ENCODE results near the gene CLMP.
A peak's percentile ranks its signal among the peaks of the same experiment; 100 is the strongest.

The CLMP gene

GRCh38 chr11:123086305-123086704 lies 108.7 kb downstream of the CLMP start:
- TF ChIP-seq JUND (IDR thresholded peaks at IDR 0.05; ENCODE audit: low read depth) = no peak
- DNase-seq (ENCODE audit: low read depth in 1 of 2, low spot score in 1 of 2) = no peak
- in situ Hi-C loops (cut with HindIII; ENCODE audit: low pct_unique_long_range_greater_than_20kb, low sequenced_read_pairs) = no loop called here

DNA sequence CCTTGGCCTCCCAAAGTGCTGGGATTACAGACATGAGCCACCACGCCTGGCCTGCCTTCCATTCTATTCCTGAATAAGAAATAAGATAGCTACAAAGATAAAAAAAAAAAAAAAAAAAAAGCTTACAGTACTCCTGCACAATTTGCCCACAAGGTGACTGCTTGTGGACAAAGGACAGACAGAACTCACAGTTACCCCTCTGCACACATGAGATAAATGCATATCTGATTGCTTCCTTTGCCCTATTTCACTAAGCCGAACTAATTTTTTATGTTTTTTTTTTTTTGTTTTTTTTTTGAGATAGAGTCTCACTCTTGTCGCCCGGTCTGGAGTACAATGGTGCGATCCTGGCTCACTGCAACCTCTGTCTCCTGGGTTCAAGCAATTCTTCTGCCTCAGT lies 109.6 kb downstream of the CLMP start:
- DNase-seq (ENCODE audit: low read depth in 1 of 2, low spot score in 1 of 2) = no peak
- in situ Hi-C loops (cut with HindIII; ENCODE audit: low pct_unique_long_range_greater_than_20kb, low sequenced_read_pairs) = no loop called here
- TF ChIP-seq JUND (IDR thresholded peaks at IDR 0.05; ENCODE audit: low read depth) = no peak

- no peak for DNase-seq (ENCODE audit: low read depth in 1 of 2, low spot score in 1 of 2)
- TF ChIP-seq JUND (IDR thresholded peaks at IDR 0.05; ENCODE audit: low read depth) = no peak
- in situ Hi-C loops (cut with HindIII; ENCODE audit: low pct_unique_long_range_greater_than_20kb, low sequenced_read_pairs) = no loop called here
These were observed 110.6 kb downstream of the CLMP start for GRCh38 chr11:123084454-123084853.

DNA sequence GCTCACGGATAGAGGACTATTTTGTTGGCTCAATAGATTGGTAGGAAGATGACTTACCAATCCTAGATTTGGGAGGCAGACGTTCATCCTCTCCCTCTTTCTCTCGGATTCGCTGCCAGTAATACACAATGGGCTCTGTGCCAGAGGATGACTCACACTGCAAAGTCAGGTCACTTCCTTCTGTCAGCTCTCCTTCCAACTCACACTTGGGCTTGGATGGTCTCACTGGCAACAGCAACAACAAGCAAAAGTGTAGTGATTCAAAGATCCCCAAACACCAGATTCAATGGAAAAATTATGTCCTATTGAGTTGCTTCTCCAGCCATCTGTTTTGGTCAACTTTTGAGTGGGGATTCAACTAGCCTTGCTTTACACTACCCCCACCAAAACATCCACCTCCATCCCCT lies 111.4 kb downstream of the CLMP start:
- TF ChIP-seq JUND (IDR thresholded peaks at IDR 0.05; ENCODE audit: low read depth) = peak; percentile 82; the same call in 1 of the 2 replicates
- in situ Hi-C loops (cut with HindIII; ENCODE audit: low pct_unique_long_range_greater_than_20kb, low sequenced_read_pairs) = no loop called here
- peak in 1 of 2 experiments; percentile 92 for DNase-seq (ENCODE audit: low read depth in 1 of 2, low spot score in 1 of 2)

DNA sequence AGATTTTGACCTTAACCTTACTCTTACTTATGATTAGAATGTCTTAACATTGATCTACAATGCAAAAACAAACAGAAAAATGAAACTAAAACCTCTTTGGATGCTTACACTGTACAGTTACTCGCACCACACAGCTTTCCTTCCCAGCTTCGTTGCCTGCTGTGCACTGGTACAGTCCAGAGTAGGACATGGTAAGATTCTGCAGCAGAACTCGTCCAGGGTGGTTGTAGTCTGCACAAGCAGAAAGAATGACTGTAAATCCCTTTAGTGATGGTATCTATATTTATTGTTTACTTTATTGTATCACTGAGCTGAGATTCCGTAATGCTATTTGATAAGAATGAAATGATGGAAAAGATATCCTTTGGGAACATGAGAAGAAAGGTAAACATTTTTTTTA lies 112.1 kb downstream of the CLMP start:
- peak in 1 of 2 experiments; percentile 58 for DNase-seq (ENCODE audit: low read depth in 1 of 2, low spot score in 1 of 2)
- TF ChIP-seq JUND (IDR thresholded peaks at IDR 0.05; ENCODE audit: low read depth) = no peak
- in situ Hi-C loops (cut with HindIII; ENCODE audit: low pct_unique_long_range_greater_than_20kb, low sequenced_read_pairs) = no loop called here

- no peak for TF ChIP-seq JUND (IDR thresholded peaks at IDR 0.05; ENCODE audit: low read depth)
- in situ Hi-C loops (cut with HindIII; ENCODE audit: low pct_unique_long_range_greater_than_20kb, low sequenced_read_pairs) = no loop called here
- no peak for DNase-seq (ENCODE audit: low read depth in 1 of 2, low spot score in 1 of 2)
These were observed 115.0 kb downstream of the CLMP start for GRCh38 chr11:123080015-123080414.

DNA sequence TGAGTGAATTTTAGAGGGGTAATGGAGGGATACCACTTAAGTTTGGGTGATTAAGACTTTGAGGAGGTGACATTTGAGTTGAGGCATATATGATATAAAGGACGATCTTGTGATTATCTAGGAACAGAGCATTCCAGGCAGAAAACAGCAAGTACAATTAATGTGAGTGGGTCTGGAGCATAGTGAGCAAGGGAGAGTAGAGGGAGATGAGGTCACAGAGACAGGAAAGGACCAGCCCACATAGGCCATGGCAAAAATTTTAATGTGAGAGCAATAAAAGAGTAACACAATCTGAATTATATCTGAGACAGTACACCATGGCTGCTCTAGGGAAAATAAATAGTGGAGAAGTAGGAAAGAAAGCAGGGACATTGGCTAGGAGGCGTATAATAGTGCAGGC lies 118.6 kb downstream of the CLMP start:
- no peak for DNase-seq (ENCODE audit: low read depth in 1 of 2, low spot score in 1 of 2)
- TF ChIP-seq JUND (IDR thresholded peaks at IDR 0.05; ENCODE audit: low read depth) = no peak
- in situ Hi-C loops (cut with HindIII; ENCODE audit: low pct_unique_long_range_greater_than_20kb, low sequenced_read_pairs) = no loop called here

GRCh38 chr11:123073343-123074057 lies 121.5 kb downstream of the CLMP start:
- DNase-seq (ENCODE audit: low read depth in 1 of 2, low spot score in 1 of 2) = no peak
- in situ Hi-C loops (cut with HindIII; ENCODE audit: low pct_unique_long_range_greater_than_20kb, low sequenced_read_pairs) = no loop called here
- TF ChIP-seq JUND (IDR thresholded peaks at IDR 0.05; ENCODE audit: low read depth) = no peak

DNA sequence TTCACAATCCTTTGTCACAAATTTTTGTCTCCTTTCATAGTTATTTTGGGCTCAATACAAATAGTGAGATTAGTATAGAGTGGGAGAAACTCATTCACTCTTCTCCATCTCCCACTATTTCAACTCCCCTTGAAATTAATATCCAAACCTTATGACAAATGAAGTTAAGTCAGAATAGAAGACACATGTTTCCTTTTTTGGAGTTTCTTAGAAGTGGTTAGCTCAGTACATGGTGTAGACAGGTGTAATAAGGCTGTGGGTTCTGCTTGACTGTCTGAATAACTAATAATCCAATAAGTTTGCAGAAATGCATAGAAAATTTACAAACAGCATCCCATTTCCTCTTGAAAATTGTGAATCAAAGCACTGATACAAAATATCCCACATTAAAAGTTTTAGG lies 122.3 kb downstream of the CLMP start:
- no peak for TF ChIP-seq JUND (IDR thresholded peaks at IDR 0.05; ENCODE audit: low read depth)
- in situ Hi-C loops (cut with HindIII; ENCODE audit: low pct_unique_long_range_greater_than_20kb, low sequenced_read_pairs) = no loop called here
- DNase-seq (ENCODE audit: low read depth in 1 of 2, low spot score in 1 of 2) = no peak

DNA sequence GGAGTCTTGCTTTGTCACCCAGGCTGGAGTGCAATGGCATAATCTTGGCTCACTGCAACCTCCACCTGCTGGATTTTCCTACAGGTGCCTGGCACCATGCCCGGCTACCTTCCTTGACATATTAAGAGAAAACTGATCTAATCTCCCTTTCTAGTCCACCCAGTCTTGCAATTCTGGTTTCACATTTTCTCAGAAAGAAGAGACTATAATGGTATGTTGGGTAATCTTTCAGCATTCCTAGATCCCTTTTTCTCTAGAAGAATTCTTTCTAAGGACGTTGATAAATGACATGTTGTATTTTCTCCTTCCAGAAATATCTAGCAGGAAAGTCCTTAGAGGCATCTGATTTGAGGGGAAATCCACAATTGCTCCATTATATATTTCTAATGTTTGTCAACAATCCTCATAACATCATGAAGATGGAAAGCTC lies 122.7 kb downstream of the CLMP start:
- in situ Hi-C loops (cut with HindIII; ENCODE audit: low pct_unique_long_range_greater_than_20kb, low sequenced_read_pairs) = no loop called here
- TF ChIP-seq JUND (IDR thresholded peaks at IDR 0.05; ENCODE audit: low read depth) = peak; percentile 73; the same call in 1 of the 2 replicates
- DNase-seq (ENCODE audit: low read depth in 1 of 2, low spot score in 1 of 2) = peak in 1 of 2 experiments; percentile 98

GRCh38 chr11:123069908-123070821 lies 124.9 kb downstream of the CLMP start:
- in situ Hi-C loops (cut with HindIII; ENCODE audit: low pct_unique_long_range_greater_than_20kb, low sequenced_read_pairs) = no loop called here
- DNase-seq (ENCODE audit: low read depth in 1 of 2, low spot score in 1 of 2) = no peak
- no peak for TF ChIP-seq JUND (IDR thresholded peaks at IDR 0.05; ENCODE audit: low read depth)

GRCh38 chr11:123065621-123066020 lies 129.4 kb downstream of the CLMP start:
- no peak for DNase-seq (ENCODE audit: low read depth in 1 of 2, low spot score in 1 of 2)
- no peak for TF ChIP-seq JUND (IDR thresholded peaks at IDR 0.05; ENCODE audit: low read depth)
- in situ Hi-C loops (cut with HindIII; ENCODE audit: low pct_unique_long_range_greater_than_20kb, low sequenced_read_pairs) = no loop called here

Data from T47D (cell line).